SK-N-SH (cell line): ENCODE data around the gene S100B. TPM values are rescaled to one million over a fixed set of nuclear protein-coding genes. Genes with fewer than 3 reads are reported as not detected.

ENCODE experiments used
- CTCF ChIA-PET: fragments of 300-600, 350-600 bp; formaldehyde crosslinking; extraction: SDS; loops from one replicate; lab custom pipeline; 2021; lab: Yijun Ruan, JAX
- POLR2A ChIA-PET: fragments of 350-600 bp; sonication (Branson Sonifier 250); formaldehyde crosslinking; extraction: SDS; loops from one replicate; lab custom pipeline; 2020; ENCODE audit warnings: antibody characterized with exemption, inconsistent platforms; lab: Yijun Ruan, JAX
- DNase-seq: peaks from one replicate; pipeline ENCODE4 v3.0.0; 2012
- H2AFZ ChIP-seq: fragments of 200-600 bp; sonication (generic); 2 replicates; pipeline ENCODE4 v1.8.1; 2016; ENCODE audit warnings: antibody characterized with exemption, mild to moderate bottlenecking, low read depth
- H3F3A ChIP-seq: fragments of 200-600 bp; sonication (generic); replicated peaks from 2 replicates; pipeline ENCODE3; 2016; ENCODE audit warnings: antibody characterized with exemption, mild to moderate bottlenecking; ENCODE audit not compliant: insufficient read depth
- H3K27ac ChIP-seq, 2 experiments: fragments of 200-500 bp in 1 of 2; fragments of 200-600 bp in 1 of 2; sonication (Bioruptor generic) in 1 of 2; sonication (generic), shearing (Covaris generic) in 1 of 2; 2 replicates each; pipeline versions ENCODE4 v1.5.1 to v1.6.1; 2014 to 2016; ENCODE audit warnings: low read depth in 2 of 2, inconsistent platforms in 1 of 2, low read length in 1 of 2, mild to moderate bottlenecking in 1 of 2, mixed read lengths in 1 of 2
- H3K27me3 ChIP-seq: fragments of 200-600 bp; sonication (generic), shearing (Covaris generic); 2 replicates; pipeline ENCODE4 v1.6.1; 2016; ENCODE audit warnings: mixed run types; ENCODE audit not compliant: insufficient read depth
- H3K36me3 ChIP-seq, 2 experiments: fragments of 200-500 bp in 1 of 2; fragments of 200-600 bp in 1 of 2; sonication (Bioruptor generic) in 1 of 2; sonication (generic) in 1 of 2; replicated peaks in 1 of 2; 2 replicates each; pipeline versions ENCODE3 to v1.5.1; 2014 to 2016; ENCODE audit warnings: low read length in 1 of 2, mild to moderate bottlenecking in 1 of 2; ENCODE audit not compliant: insufficient read depth in 2 of 2, control insufficient read depth in 1 of 2
- H3K4me1 ChIP-seq, 2 experiments: fragments of 200-500 bp in 1 of 2; fragments of 200-600 bp in 1 of 2; sonication (Bioruptor generic) in 1 of 2; sonication (generic), shearing (Covaris generic) in 1 of 2; 2 replicates each; pipeline versions ENCODE4 v1.5.1 to v1.6.1; 2014 to 2016; ENCODE audit warnings: low read depth in 1 of 2, low read length in 1 of 2, mixed run types in 1 of 2; ENCODE audit not compliant: insufficient read depth in 2 of 2, control insufficient read depth in 1 of 2
- H3K4me2 ChIP-seq: fragments of 200-600 bp; sonication (generic), shearing (Covaris generic); 2 replicates; pipeline ENCODE4 v1.6.1; 2017; ENCODE audit warnings: mixed run types
- H3K4me3 ChIP-seq, 2 experiments: fragments of 200-500 bp in 1 of 2; fragments of 200-600 bp in 1 of 2; sonication (Bioruptor generic) in 1 of 2; sonication (generic), shearing (Covaris generic) in 1 of 2; 2 replicates each; pipeline versions ENCODE4 v1.5.1 to v1.8.1; 2014 to 2016; ENCODE audit warnings: low read depth in 2 of 2, inconsistent platforms in 1 of 2, low read length in 1 of 2, mild to moderate bottlenecking in 1 of 2, mixed read lengths in 1 of 2, moderate library complexity in 1 of 2
- H3K79me2 ChIP-seq: fragments of 200-600 bp; sonication (generic); 2 replicates; pipeline ENCODE4 v1.8.1; 2017; ENCODE audit warnings: mild to moderate bottlenecking; ENCODE audit not compliant: insufficient read depth
- H3K9ac ChIP-seq: fragments of 200-600 bp; sonication (generic); 2 replicates; pipeline ENCODE4 v1.6.1; 2017; ENCODE audit warnings: mixed run types
- H3K9me2 ChIP-seq: fragments of 200-600 bp; sonication (generic); 2 replicates; pipeline ENCODE4 v1.6.1; 2017; ENCODE audit warnings: mixed run types
- H3K9me3 ChIP-seq: fragments of 200-600 bp; sonication (generic); 2 replicates; pipeline ENCODE4 v1.6.1; 2017; ENCODE audit warnings: mixed run types, mild to moderate bottlenecking, moderate library complexity
- H4K20me1 ChIP-seq: fragments of 200-600 bp; sonication (generic); 2 replicates; pipeline ENCODE4 v1.6.1; 2017; ENCODE audit warnings: mild to moderate bottlenecking, mixed run types; ENCODE audit not compliant: insufficient read depth
- CHD2 ChIP-seq: fragments of 150-350 bp; IDR thresholded peaks from 2 replicates; pipeline ENCODE4 v1.6.1; 2018; ENCODE audit warnings: low read length; ENCODE audit not compliant: partially characterized antibody
- ELF1 ChIP-seq: IDR thresholded peaks from 2 replicates; pipeline ENCODE4 v1.4.0; 2012
- EP300 ChIP-seq, 2 experiments: IDR thresholded peaks; 2 replicates each; pipeline versions ENCODE4 v1.4.0 to v1.6.1; 2012; ENCODE audit warnings: borderline replicate concordance in 1 of 2, low read depth in 1 of 2, low read length in 1 of 2
- EZH2phosphoT487 ChIP-seq: fragments of 200-600 bp; sonication (generic); IDR thresholded peaks from 2 replicates; pipeline ENCODE4 v1.6.1; 2017; ENCODE audit warnings: low read depth, mixed run types, mild to moderate bottlenecking, antibody characterized with exemption, moderate library complexity, borderline replicate concordance
- FOSL2 ChIP-seq: IDR thresholded peaks from 2 replicates; pipeline ENCODE4 v1.4.0; 2012; ENCODE audit warnings: low read depth, mild to moderate bottlenecking, moderate library complexity, borderline replicate concordance
- GABPA ChIP-seq: IDR thresholded peaks from 2 replicates; pipeline ENCODE4 v1.4.0; 2012; ENCODE audit warnings: low read depth, mild to moderate bottlenecking
- GATA2 ChIP-seq: sonication (generic); formaldehyde crosslinking; IDR thresholded peaks from 2 replicates; pipeline ENCODE4 v1.5.0; 2020; ENCODE audit warnings: mild to moderate bottlenecking, missing genetic modification reagents
- JUND ChIP-seq: IDR thresholded peaks from 2 replicates; pipeline ENCODE4 v1.4.0; 2012
- MEF2A ChIP-seq: IDR thresholded peaks from 2 replicates; pipeline ENCODE4 v1.4.0; 2012; ENCODE audit warnings: low read depth, borderline replicate concordance
- MXI1 ChIP-seq: IDR thresholded peaks from 2 replicates; pipeline ENCODE4 v1.6.1; 2012; ENCODE audit warnings: mild to moderate bottlenecking, low read depth, low read length, improper control_type of control experiment
- NFIC ChIP-seq: IDR thresholded peaks from 2 replicates; pipeline ENCODE4 v1.4.0; 2012; ENCODE audit warnings: borderline replicate concordance
- NRF1 ChIP-seq: IDR thresholded peaks from 2 replicates; pipeline ENCODE4 v1.6.1; 2012; ENCODE audit warnings: low read depth, mild to moderate bottlenecking, low read length
- RAD21 ChIP-seq: IDR thresholded peaks from 2 replicates; pipeline ENCODE4 v1.6.1; 2012; ENCODE audit warnings: mild to moderate bottlenecking, low read length
- RFX5 ChIP-seq: IDR thresholded peaks from 2 replicates; pipeline ENCODE4 v1.6.1; 2012; ENCODE audit warnings: mild to moderate bottlenecking, improper control_type of control experiment, low read length
- RXRA ChIP-seq: IDR thresholded peaks from 2 replicates; pipeline ENCODE4 v1.4.0; 2012; ENCODE audit warnings: low read depth, mild to moderate bottlenecking, borderline replicate concordance
- SIN3A ChIP-seq: IDR thresholded peaks from 2 replicates; pipeline ENCODE4 v1.6.1; 2012; ENCODE audit warnings: low read depth, mild to moderate bottlenecking, low read length, moderate library complexity, borderline replicate concordance
- TCF12 ChIP-seq: IDR thresholded peaks from 2 replicates; pipeline ENCODE4 v1.4.0; 2012
- TEAD4 ChIP-seq: IDR thresholded peaks from 2 replicates; pipeline ENCODE4 v1.4.0; 2012; ENCODE audit warnings: mild to moderate bottlenecking, borderline replicate concordance; ENCODE audit not compliant: insufficient read depth
- YY1 ChIP-seq: IDR thresholded peaks from 2 replicates; pipeline ENCODE4 v1.4.0; 2012; ENCODE audit warnings: low read depth, mild to moderate bottlenecking
- WGBS: methylation state at CpG from one replicate; pipeline ENCODE4 v1.1.6; 2017; ENCODE audit warnings: low lambda C conversion rate; 5-methylcytosine and 5-hydroxymethylcytosine counted together
- polyA plus RNA-seq, 3 experiments: library from polyadenylated mRNA; depleted of rRNA; stranded (reverse); fragments of >200 nt; gene quantifications; 2 replicates each; pipeline ENCODE4 v1.2.3, GENCODE V29; 2012
- TF ChIP-seq, protein P1 (sequence below): IDR thresholded peaks from 2 replicates; pipeline ENCODE4 v1.4.0; 2012; ENCODE audit warnings: low read depth
- TF ChIP-seq, protein P2 (sequence below): fragments of 200-600 bp; sonication (generic); IDR thresholded peaks from 2 replicates; pipeline ENCODE4 v1.6.1; 2017; ENCODE audit warnings: antibody characterized with exemption, mild to moderate bottlenecking, moderate library complexity
- TF ChIP-seq, protein P3 (sequence below): IDR thresholded peaks from 2 replicates; pipeline ENCODE4 v1.4.0; 2012; ENCODE audit warnings: low read depth, borderline replicate concordance
- TF ChIP-seq, protein P4 (sequence below): fragments of 150-350 bp; IDR thresholded peaks from 2 replicates; pipeline ENCODE4 v1.6.1; 2017; ENCODE audit warnings: antibody characterized with exemption, low read length, low read depth, borderline replicate concordance
- TF ChIP-seq, protein P5 (sequence below): fragments of 150-350 bp; IDR thresholded peaks from 2 replicates; pipeline ENCODE4 v1.6.1; 2016; ENCODE audit warnings: mild to moderate bottlenecking, low read depth, low read length

Gene S100B
- polyA plus RNA-seq, 1 of the 3 experiments (the other 2 are of a cell fraction): 0.12 TPM

DNA sequence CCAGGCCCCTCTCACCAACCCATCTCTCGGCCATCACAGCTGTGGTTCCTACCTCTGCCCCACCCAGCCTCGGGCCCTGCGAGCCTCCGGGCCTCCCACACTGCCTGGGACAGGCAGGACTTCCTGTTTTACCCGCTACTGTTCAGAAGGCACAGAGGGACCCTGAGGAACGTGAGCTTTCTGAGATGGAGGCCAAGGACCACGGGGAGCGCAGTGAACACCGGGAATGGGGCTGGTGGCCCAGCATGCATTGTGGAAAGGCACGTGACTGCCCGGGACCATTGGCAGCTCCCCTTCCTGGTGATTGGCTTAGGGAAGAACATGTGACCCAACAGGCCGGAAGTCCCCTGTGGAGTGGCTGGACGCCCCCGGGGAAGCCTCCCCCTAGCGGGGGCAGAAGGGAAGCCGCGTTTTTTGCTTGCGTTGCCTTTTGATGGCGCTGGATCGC is 7.0 kb downstream of the S100B start:
- H3K9ac ChIP-seq: no peak overlapping the region
- H3K79me2 ChIP-seq: no peaks in the 10 kb centered on the region
- POLR2A ChIA-PET: no interaction called here
- no peak overlapping the region for H3K4me3 ChIP-seq
- H3K27ac ChIP-seq: no peak overlapping the region
- CTCF ChIA-PET: no interaction called here
- H3K4me1 ChIP-seq: peaks cover 7 to 21% of the 10 kb centered on the region in 2 experiments
- TF ChIP-seq RXRA: no peak
- no peak for TF ChIP-seq MEF2A
- no peak for TF ChIP-seq JUND
- no peak for TF ChIP-seq ELF1
- TF ChIP-seq EZH2phosphoT487: no peak
- no peak for TF ChIP-seq NRF1
- no peak for TF ChIP-seq GABPA
- no peak for TF ChIP-seq SIN3A
- TF ChIP-seq EP300 (IDR thresholded peaks at IDR 0.05; ENCODE audit: borderline replicate concordance in 1 of 2, low read depth in 1 of 2, low read length in 1 of 2): no peak
- no peak for TF ChIP-seq CHD2
- no peak for TF ChIP-seq NFIC
- TF ChIP-seq, protein P1, sequence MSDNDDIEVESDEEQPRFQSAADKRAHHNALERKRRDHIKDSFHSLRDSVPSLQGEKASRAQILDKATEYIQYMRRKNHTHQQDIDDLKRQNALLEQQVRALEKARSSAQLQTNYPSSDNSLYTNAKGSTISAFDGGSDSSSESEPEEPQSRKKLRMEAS: no peak
- no peaks in the 10 kb centered on the region for H3K27me3 ChIP-seq
- no peaks in the 10 kb centered on the region for H3F3A ChIP-seq
- no peak overlapping the region for H2AFZ ChIP-seq
- no peaks in the 10 kb centered on the region for H3K36me3 ChIP-seq
- no peaks in the 10 kb centered on the region for H4K20me1 ChIP-seq
- H3K9me3 ChIP-seq: no peaks in the 10 kb centered on the region
- H3K4me2 ChIP-seq: no peak overlapping the region
- no peak for DNase-seq
- whole genome bisulfite sequencing: 91% methylated on average over 17 of the region's 20 CpGs
- no peaks in the 10 kb centered on the region for H3K9me2 ChIP-seq

DNA sequence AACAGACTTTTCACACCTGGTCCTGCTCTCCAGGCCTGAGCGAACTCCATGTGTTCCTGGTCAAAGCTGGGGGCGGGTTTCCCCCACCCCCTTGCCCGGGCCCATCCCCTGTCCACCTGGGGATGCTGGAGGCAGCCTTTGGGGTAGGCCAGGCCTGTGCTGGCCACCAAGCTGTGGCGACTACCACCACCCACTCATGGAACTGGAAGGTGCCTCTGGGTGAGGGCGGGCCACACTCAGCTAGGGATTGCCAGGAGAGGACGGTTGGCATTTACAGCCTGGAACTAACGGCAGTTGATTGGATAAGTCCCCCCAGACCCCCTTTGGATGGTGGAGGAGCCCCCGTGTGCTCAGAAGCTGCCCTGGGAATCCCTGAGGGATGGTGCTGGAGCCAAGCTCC is 7.9 kb downstream of the S100B start:
- whole genome bisulfite sequencing: 60% methylated on average over 2 of the region's 8 CpGs
- CTCF ChIA-PET: no interaction called here
- no peaks in the 10 kb centered on the region for H3K36me3 ChIP-seq

More for the DNA sequence above, 7.9 kb downstream of the S100B start:
- Histone ChIP-seq H3K9me2 (no peaks in the 10 kb centered on the region), H3K4me3 (no peak overlapping the region), H3K27me3 (no peaks in the 10 kb centered on the region), H3F3A (no peaks in the 10 kb centered on the region), H3K9ac (no peak overlapping the region), H3K79me2 (no peaks in the 10 kb centered on the region), H3K9me3 (no peaks in the 10 kb centered on the region), H4K20me1 (no peaks in the 10 kb centered on the region), H3K27ac (no peak overlapping the region), H3K4me1 (peaks cover 7 to 18% of the 10 kb centered on the region in 2 experiments)
- POLR2A ChIA-PET: no interaction called here
- no peak for DNase-seq
- no peak for TF ChIP-seq GABPA
- TF ChIP-seq RFX5: no peak
- no peak for TF ChIP-seq YY1
- TF ChIP-seq TCF12: no peak
- no peak for TF ChIP-seq RXRA
- no peak for TF ChIP-seq GATA2 (CRISPR knock-in tag)
- no peak for TF ChIP-seq SIN3A
- TF ChIP-seq RAD21: no peak
- TF ChIP-seq, protein P2, sequence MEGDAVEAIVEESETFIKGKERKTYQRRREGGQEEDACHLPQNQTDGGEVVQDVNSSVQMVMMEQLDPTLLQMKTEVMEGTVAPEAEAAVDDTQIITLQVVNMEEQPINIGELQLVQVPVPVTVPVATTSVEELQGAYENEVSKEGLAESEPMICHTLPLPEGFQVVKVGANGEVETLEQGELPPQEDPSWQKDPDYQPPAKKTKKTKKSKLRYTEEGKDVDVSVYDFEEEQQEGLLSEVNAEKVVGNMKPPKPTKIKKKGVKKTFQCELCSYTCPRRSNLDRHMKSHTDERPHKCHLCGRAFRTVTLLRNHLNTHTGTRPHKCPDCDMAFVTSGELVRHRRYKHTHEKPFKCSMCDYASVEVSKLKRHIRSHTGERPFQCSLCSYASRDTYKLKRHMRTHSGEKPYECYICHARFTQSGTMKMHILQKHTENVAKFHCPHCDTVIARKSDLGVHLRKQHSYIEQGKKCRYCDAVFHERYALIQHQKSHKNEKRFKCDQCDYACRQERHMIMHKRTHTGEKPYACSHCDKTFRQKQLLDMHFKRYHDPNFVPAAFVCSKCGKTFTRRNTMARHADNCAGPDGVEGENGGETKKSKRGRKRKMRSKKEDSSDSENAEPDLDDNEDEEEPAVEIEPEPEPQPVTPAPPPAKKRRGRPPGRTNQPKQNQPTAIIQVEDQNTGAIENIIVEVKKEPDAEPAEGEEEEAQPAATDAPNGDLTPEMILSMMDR: no peak
- no peak for TF ChIP-seq TEAD4
- no peak for TF ChIP-seq MXI1
- TF ChIP-seq, protein P3, sequence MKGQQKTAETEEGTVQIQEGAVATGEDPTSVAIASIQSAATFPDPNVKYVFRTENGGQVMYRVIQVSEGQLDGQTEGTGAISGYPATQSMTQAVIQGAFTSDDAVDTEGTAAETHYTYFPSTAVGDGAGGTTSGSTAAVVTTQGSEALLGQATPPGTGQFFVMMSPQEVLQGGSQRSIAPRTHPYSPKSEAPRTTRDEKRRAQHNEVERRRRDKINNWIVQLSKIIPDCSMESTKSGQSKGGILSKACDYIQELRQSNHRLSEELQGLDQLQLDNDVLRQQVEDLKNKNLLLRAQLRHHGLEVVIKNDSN: no peak
- TF ChIP-seq MEF2A: no peak
- no peak for TF ChIP-seq CHD2
- TF ChIP-seq, protein P4, sequence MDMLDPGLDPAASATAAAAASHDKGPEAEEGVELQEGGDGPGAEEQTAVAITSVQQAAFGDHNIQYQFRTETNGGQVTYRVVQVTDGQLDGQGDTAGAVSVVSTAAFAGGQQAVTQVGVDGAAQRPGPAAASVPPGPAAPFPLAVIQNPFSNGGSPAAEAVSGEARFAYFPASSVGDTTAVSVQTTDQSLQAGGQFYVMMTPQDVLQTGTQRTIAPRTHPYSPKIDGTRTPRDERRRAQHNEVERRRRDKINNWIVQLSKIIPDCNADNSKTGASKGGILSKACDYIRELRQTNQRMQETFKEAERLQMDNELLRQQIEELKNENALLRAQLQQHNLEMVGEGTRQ: no peak
- TF ChIP-seq, protein P5, sequence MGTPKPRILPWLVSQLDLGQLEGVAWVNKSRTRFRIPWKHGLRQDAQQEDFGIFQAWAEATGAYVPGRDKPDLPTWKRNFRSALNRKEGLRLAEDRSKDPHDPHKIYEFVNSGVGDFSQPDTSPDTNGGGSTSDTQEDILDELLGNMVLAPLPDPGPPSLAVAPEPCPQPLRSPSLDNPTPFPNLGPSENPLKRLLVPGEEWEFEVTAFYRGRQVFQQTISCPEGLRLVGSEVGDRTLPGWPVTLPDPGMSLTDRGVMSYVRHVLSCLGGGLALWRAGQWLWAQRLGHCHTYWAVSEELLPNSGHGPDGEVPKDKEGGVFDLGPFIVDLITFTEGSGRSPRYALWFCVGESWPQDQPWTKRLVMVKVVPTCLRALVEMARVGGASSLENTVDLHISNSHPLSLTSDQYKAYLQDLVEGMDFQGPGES: no peak
- no peak for TF ChIP-seq FOSL2
- no peak for TF ChIP-seq NRF1
- TF ChIP-seq, all 33 proteins: peak for 0
- no peak overlapping the region for H2AFZ ChIP-seq
- H3K4me2 ChIP-seq: no peak overlapping the region
